IMR-90 (cell line): Measurements from ENCODE around the gene UNC5B. TPM values are rescaled to one million over a fixed set of nuclear protein-coding genes. Genes with fewer than 3 reads are reported as not detected.

Experiments
- ATAC-seq: fragments of 200-7000 bp; cut with Tn5 transposase; 2 replicates; pipeline ENCODE4 v1.9.1; 2020; ENCODE audit warnings: low read depth, mild to moderate bottlenecking, moderate library complexity
- BruUV-seq: library from RNA; stranded (reverse); fragments of 400-500 nt; replicated peaks from 2 replicates; lab custom pipeline; 2021; lab: Mats Ljungman, UMichigan
- CTCF ChIA-PET: fragments of 300-600 bp; formaldehyde crosslinking; extraction: SDS; loops from one replicate; lab custom pipeline; 2021; ENCODE audit warnings: antibody characterized with exemption; lab: Yijun Ruan, JAX
- POLR2A ChIA-PET: fragments of 300-600 bp; sonication (Branson Sonifier 250); formaldehyde crosslinking; loops from one replicate; lab custom pipeline; 2022; ENCODE audit warnings: antibody characterized with exemption; ENCODE audit not compliant: unreplicated experiment; lab: Charles Lee
- DNase-seq: peaks from one replicate; pipeline ENCODE4 v3.0.0; 2013
- H2AFZ ChIP-seq: replicated peaks from 2 replicates; pipeline ENCODE3; 2013; ENCODE audit warnings: low read length, mild to moderate bottlenecking; ENCODE audit not compliant: poor library complexity
- H2AK5ac ChIP-seq: 2 replicates; pipeline ENCODE4 v1.6.1; 2013; ENCODE audit warnings: low read depth, low read length, inconsistent platforms
- H2AK9ac ChIP-seq: replicated peaks from 2 replicates; pipeline ENCODE3; 2013; ENCODE audit warnings: mild to moderate bottlenecking, low read depth, low read length, moderate library complexity; ENCODE audit not compliant: poor library complexity
- H2BK120ac ChIP-seq: 2 replicates; pipeline ENCODE4 v1.6.1; 2013; ENCODE audit warnings: low read depth, low read length, inconsistent platforms
- H2BK15ac ChIP-seq: 3 replicates; pipeline ENCODE4 v1.6.1; 2013; ENCODE audit warnings: low read depth, low read length, inconsistent platforms
- H2BK20ac ChIP-seq: 2 replicates; pipeline ENCODE4 v1.6.1; 2013; ENCODE audit warnings: low read depth, mild to moderate bottlenecking, inconsistent platforms, low read length, moderate library complexity
- H2BK5ac ChIP-seq: 2 replicates; pipeline ENCODE4 v1.6.1; 2013; ENCODE audit warnings: mild to moderate bottlenecking, low read depth, low read length, inconsistent platforms; ENCODE audit not compliant: poor library complexity, severe bottlenecking
- H3K14ac ChIP-seq: replicated peaks from 2 replicates; pipeline ENCODE4 v1.6.1; 2013; ENCODE audit warnings: low read depth, low read length, inconsistent platforms
- H3K18ac ChIP-seq: 2 replicates; pipeline ENCODE4 v1.6.1; 2013; ENCODE audit warnings: low read depth, low read length, control low read depth
- H3K23ac ChIP-seq: 2 replicates; pipeline ENCODE4 v1.6.1; 2013; ENCODE audit warnings: low read depth, low read length, inconsistent platforms
- H3K27ac ChIP-seq: 2 replicates; pipeline ENCODE4 v1.5.1; 2013; ENCODE audit warnings: mild to moderate bottlenecking, control low read depth, low read length; ENCODE audit not compliant: insufficient read depth
- H3K27me3 ChIP-seq: 2 replicates; pipeline ENCODE4 v1.6.1; 2013; ENCODE audit warnings: low read length; ENCODE audit not compliant: control insufficient read depth, insufficient read depth
- H3K36me3 ChIP-seq: 2 replicates; pipeline ENCODE4 v1.6.1; 2013; ENCODE audit warnings: low read length, mixed read lengths; ENCODE audit not compliant: control insufficient read depth, insufficient read depth
- H3K4ac ChIP-seq: 2 replicates; pipeline ENCODE4 v1.6.1; 2013; ENCODE audit warnings: low read depth, low read length, inconsistent platforms
- H3K4me1 ChIP-seq: 2 replicates; pipeline ENCODE4 v1.6.1; 2013; ENCODE audit warnings: low read length, mixed read lengths; ENCODE audit not compliant: control insufficient read depth, insufficient read depth
- H3K4me2 ChIP-seq: 2 replicates; pipeline ENCODE4 v1.6.1; 2013; ENCODE audit warnings: low read depth, mild to moderate bottlenecking, control low read depth, low read length, moderate library complexity
- H3K4me3 ChIP-seq: 2 replicates; pipeline ENCODE4 v1.5.1; 2013; ENCODE audit warnings: low read depth, mild to moderate bottlenecking, control low read depth, low read length, moderate library complexity; ENCODE audit not compliant: insufficient read depth
- H3K56ac ChIP-seq: 2 replicates; pipeline ENCODE4 v1.6.1; 2013; ENCODE audit warnings: low read length, inconsistent platforms; ENCODE audit not compliant: insufficient read depth; ENCODE audit errors: extremely low read depth
- H3K79me1 ChIP-seq, 2 experiments: 2 replicates each; pipeline ENCODE4 v1.6.1; 2013; ENCODE audit warnings: low read length in 2 of 2, inconsistent platforms in 1 of 2, low read depth in 1 of 2
- H3K9ac ChIP-seq: 2 replicates; pipeline ENCODE4 v1.6.1; 2013; ENCODE audit warnings: low read depth, low read length, control low read depth
- H3K9me1 ChIP-seq: 2 replicates; pipeline ENCODE4 v1.6.1; 2013; ENCODE audit warnings: low read length, inconsistent platforms; ENCODE audit not compliant: insufficient read depth
- H3K9me3 ChIP-seq: 2 replicates; pipeline ENCODE4 v1.6.1; 2013; ENCODE audit warnings: low read length; ENCODE audit not compliant: control insufficient read depth, insufficient read depth
- H4K20me1 ChIP-seq: 2 replicates; pipeline ENCODE4 v1.6.1; 2013; ENCODE audit warnings: low read length, inconsistent platforms; ENCODE audit not compliant: insufficient read depth
- H4K5ac ChIP-seq: 2 replicates; pipeline ENCODE4 v1.6.1; 2013; ENCODE audit warnings: mild to moderate bottlenecking, low read depth, low read length, control low read depth
- H4K8ac ChIP-seq, 2 experiments: 2 replicates each; pipeline ENCODE4 v1.6.1; 2013; ENCODE audit warnings: low read depth in 2 of 2, low read length in 2 of 2, control low read depth in 1 of 2, inconsistent platforms in 1 of 2
- H4K91ac ChIP-seq: 2 replicates; pipeline ENCODE4 v1.6.1; 2013; ENCODE audit warnings: low read depth, low read length, inconsistent platforms; ENCODE audit not compliant: insufficient read depth
- BHLHE40 ChIP-seq: fragments of 150-350 bp; IDR thresholded peaks from 2 replicates; pipeline ENCODE4 v1.6.1; 2016; ENCODE audit warnings: mild to moderate bottlenecking, low read depth, low read length
- CEBPB ChIP-seq: IDR thresholded peaks from 2 replicates; pipeline ENCODE4 v1.6.1; 2012; ENCODE audit warnings: low read depth, low read length, improper control_type of control experiment
- CHD1 ChIP-seq: IDR thresholded peaks from 2 replicates; pipeline ENCODE4 v1.6.1; 2012; ENCODE audit warnings: low read depth, low read length, improper control_type of control experiment
- CTCF ChIP-seq: conservative IDR thresholded peaks from 2 replicates; pipeline ENCODE4 v1.5.1; 2012; ENCODE audit warnings: mild to moderate bottlenecking, low read depth, low read length, improper control_type of control experiment
- MAFK ChIP-seq: IDR thresholded peaks from 2 replicates; pipeline ENCODE4 v1.6.1; 2012; ENCODE audit warnings: low read depth, low read length, improper control_type of control experiment
- MAZ ChIP-seq: IDR thresholded peaks from 2 replicates; pipeline ENCODE4 v1.6.1; 2012; ENCODE audit warnings: low read depth, mild to moderate bottlenecking, low read length, improper control_type of control experiment, moderate library complexity, borderline replicate concordance
- MXI1 ChIP-seq: IDR thresholded peaks from 2 replicates; pipeline ENCODE4 v1.6.1; 2012; ENCODE audit warnings: low read depth, mild to moderate bottlenecking, low read length, moderate library complexity, borderline replicate concordance
- NFE2L2 ChIP-seq: fragments of 150-350 bp; IDR thresholded peaks from 2 replicates; pipeline ENCODE4 v1.6.1; 2016; ENCODE audit warnings: low read depth, mild to moderate bottlenecking, low read length
- POLR2A ChIP-seq: IDR thresholded peaks from 2 replicates; pipeline ENCODE4 v1.6.1; 2012; ENCODE audit warnings: mild to moderate bottlenecking, low read depth, low read length
- RAD21 ChIP-seq: IDR thresholded peaks from 2 replicates; pipeline ENCODE4 v1.6.1; 2012; ENCODE audit warnings: low read length, improper control_type of control experiment
- RCOR1 ChIP-seq: IDR thresholded peaks from 2 replicates; pipeline ENCODE4 v1.6.1; 2012; ENCODE audit warnings: mild to moderate bottlenecking, low read length, improper control_type of control experiment; ENCODE audit not compliant: insufficient replicate concordance
- RFX5 ChIP-seq: IDR thresholded peaks from 2 replicates; pipeline ENCODE4 v1.8.0; 2012; ENCODE audit warnings: low read depth, mild to moderate bottlenecking, low read length, moderate library complexity
- SMC3 ChIP-seq: fragments of 150-350 bp; IDR thresholded peaks from 2 replicates; pipeline ENCODE4 v1.6.1; 2016; ENCODE audit warnings: low read depth, mild to moderate bottlenecking, antibody characterized with exemption, low read length, moderate library complexity
- WGBS, 2 experiments: methylation state at CpG; one replicate each; pipeline versions ENCODE4 v1.1.5 to v1.1.7; 2013; ENCODE audit warnings: missing lambda C conversion rate in 2 of 2; ENCODE audit not compliant: insufficient read length in 1 of 2; ENCODE audit errors: extremely low coverage in 2 of 2; 5-methylcytosine and 5-hydroxymethylcytosine counted together
- dilution Hi-C: fragments of 300-500 bp; cut with HindIII; formaldehyde crosslinking; loops from one replicate; pipeline ENCODE4 v1.14.3; 2018; ENCODE audit warnings: low sequenced_read_pairs; ENCODE audit not compliant: unreplicated experiment
- in situ Hi-C: fragments of 300-500 bp; cut with MboI; formaldehyde crosslinking; loops from 3 replicates; pipeline ENCODE4 v1.14.3; 2019; ENCODE audit warnings: low sequenced_read_pairs, inconsistent platforms, mixed read lengths
- intact Hi-C: fragments of 100-400 bp; cut with micrococcal nuclease; formaldehyde crosslinking; loops from 2 replicates; pipeline ENCODE4 v1.10.0; 2022
- polyA plus RNA-seq, 3 experiments: library from polyadenylated mRNA; depleted of rRNA; stranded (reverse); fragments of >200 nt; gene quantifications; 2 replicates each; pipeline ENCODE4 v1.2.3, GENCODE V29; 2012; ENCODE audit warnings: low replicate concordance in 1 of 3
- total RNA-seq: library from RNA; depleted of rRNA; stranded (reverse); fragments of >200 nt; gene quantifications from 2 replicates; pipeline ENCODE4 v1.2.3, GENCODE V29; 2012
- TF ChIP-seq, protein P1 (sequence below): fragments of 150-350 bp; IDR thresholded peaks from 2 replicates; pipeline ENCODE4 v1.6.1; 2017; ENCODE audit warnings: mild to moderate bottlenecking, antibody characterized with exemption, low read length, low read depth
- TF ChIP-seq, protein P2 (sequence below): fragments of 150-350 bp; IDR thresholded peaks from 2 replicates; pipeline ENCODE4 v1.6.1; 2016; ENCODE audit warnings: low read depth, mild to moderate bottlenecking, low read length, moderate library complexity, borderline replicate concordance

The UNC5B gene
- total and polyA plus RNA-seq, 2 of the 4 experiments (the other 2 are of a cell fraction), result 1.6 to 4.2 TPM

GRCh38 chr10:71314028-71314693, 101.8 kb downstream of the UNC5B start:
- Histone ChIP-seq H2AK9ac (no peak overlapping the region), H3K9me1 (no peaks in the 10 kb centered on the region), H3K36me3 (no peaks in the 10 kb centered on the region), H4K91ac (no peak overlapping the region), H3K4me3 (no peak overlapping the region), H3K14ac (no peak overlapping the region), H4K8ac (no peak overlapping the region), H3K4me1 (peaks cover 4% of the 10 kb centered on the region; the same call in 1 of the 2 replicates), H2BK5ac (no peak overlapping the region), H3K23ac (no peak overlapping the region), H3K9ac (no peak overlapping the region), H2BK20ac (no peak overlapping the region), H3K9me3 (no peaks in the 10 kb centered on the region), H3K79me1 (no peaks in the 10 kb centered on the region), H2BK15ac (no peak overlapping the region), H2BK120ac (no peak overlapping the region), H3K27me3 (peaks cover 11% of the 10 kb centered on the region), H3K4ac (no peak overlapping the region), H3K18ac (no peak overlapping the region), H2AFZ (peak overlapping the region; percentile 60), H3K4me2 (peak overlapping the region; percentile 41; the same call in 1 of the 2 replicates), H4K20me1 (no peaks in the 10 kb centered on the region), H3K56ac (no peak overlapping the region), H3K27ac (no peak overlapping the region), H2AK5ac (no peak overlapping the region), H4K5ac (no peak overlapping the region)
- ChIA-PET CTCF (interaction anchor here (0.6 to 1.6 kb wide), 8 partner anchors 9 to 529 kb away, joined by 3 to 5 read pairs (median 3); no protein-coding TSS in a partner anchor), POLR2A (no interaction called here)
- no CpG with 5 or more reads among the region's 21 CpGs for WGBS, 2 experiments
- no TSS peak for BruUV-seq
- DNase-seq (peak; percentile 24), ATAC-seq (peak; percentile 66)
- dilution Hi-C loops, result no loop called here
- in situ Hi-C loops, result loop anchor here (5.0 to 10.0 kb wide), 3 partner anchors 258 to 501 kb away; no protein-coding TSS in a partner anchor
- intact Hi-C loops, result loop anchor here (1.0 to 10.0 kb wide), 6 partner anchors 256 to 731 kb away; no protein-coding TSS in a partner anchor
- TF ChIP-seq POLR2A (no peak), RAD21 (peak; percentile 82), RFX5 (no peak), MAFK (no peak), NFE2L2 (no peak), MAZ (peak; percentile 54; the same call in 1 of the 2 replicates), CEBPB (no peak), CHD1 (no peak), RCOR1 (no peak), SMC3 (peak; percentile 59), BHLHE40 (no peak; the same call in 1 of the 2 replicates), CTCF (peak; percentile 75), MXI1 (no peak)
- TF ChIP-seq, protein P1, sequence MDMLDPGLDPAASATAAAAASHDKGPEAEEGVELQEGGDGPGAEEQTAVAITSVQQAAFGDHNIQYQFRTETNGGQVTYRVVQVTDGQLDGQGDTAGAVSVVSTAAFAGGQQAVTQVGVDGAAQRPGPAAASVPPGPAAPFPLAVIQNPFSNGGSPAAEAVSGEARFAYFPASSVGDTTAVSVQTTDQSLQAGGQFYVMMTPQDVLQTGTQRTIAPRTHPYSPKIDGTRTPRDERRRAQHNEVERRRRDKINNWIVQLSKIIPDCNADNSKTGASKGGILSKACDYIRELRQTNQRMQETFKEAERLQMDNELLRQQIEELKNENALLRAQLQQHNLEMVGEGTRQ, result no peak
- TF ChIP-seq, protein P2, sequence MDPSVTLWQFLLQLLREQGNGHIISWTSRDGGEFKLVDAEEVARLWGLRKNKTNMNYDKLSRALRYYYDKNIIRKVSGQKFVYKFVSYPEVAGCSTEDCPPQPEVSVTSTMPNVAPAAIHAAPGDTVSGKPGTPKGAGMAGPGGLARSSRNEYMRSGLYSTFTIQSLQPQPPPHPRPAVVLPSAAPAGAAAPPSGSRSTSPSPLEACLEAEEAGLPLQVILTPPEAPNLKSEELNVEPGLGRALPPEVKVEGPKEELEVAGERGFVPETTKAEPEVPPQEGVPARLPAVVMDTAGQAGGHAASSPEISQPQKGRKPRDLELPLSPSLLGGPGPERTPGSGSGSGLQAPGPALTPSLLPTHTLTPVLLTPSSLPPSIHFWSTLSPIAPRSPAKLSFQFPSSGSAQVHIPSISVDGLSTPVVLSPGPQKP, result no peak
